Astrocyte (in vitro differentiated cells and primary cell): ENCODE measurements around the gene SLC35G6.

ENCODE experiments used
- EZH2 ChIP-seq: IDR thresholded peaks from 2 replicates; pipeline ENCODE4 v1.6.1; 2012; ENCODE audit warnings: mild to moderate bottlenecking, low read length, inconsistent platforms; ENCODE audit not compliant: insufficient read depth
- TF ChIP-seq, protein P1 (sequence below): IDR thresholded peaks from 2 replicates; pipeline ENCODE4 v1.5.1; 2011; ENCODE audit warnings: low read depth, mild to moderate bottlenecking, inconsistent platforms, low read length, moderate library complexity; ENCODE audit not compliant: insufficient read depth

DNA sequence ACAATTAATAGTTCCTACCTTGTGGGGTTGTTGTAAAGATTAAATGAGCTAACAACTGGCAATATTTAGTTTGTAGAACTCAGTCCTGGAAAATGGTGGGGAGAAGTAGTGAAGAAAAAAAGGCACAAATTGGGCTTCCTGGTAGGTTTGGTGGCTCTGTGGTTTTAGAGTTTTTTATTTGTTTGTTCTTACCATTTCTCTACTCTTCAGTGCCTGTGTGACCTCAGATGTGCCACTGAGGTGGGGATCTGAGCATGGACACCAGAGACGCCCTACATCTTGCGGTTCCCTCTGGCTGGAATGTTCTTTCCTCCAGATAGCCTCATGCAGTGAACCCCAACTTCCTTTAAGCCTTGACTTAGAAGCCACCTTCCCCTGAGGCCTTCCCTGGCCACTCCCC lies 9.5 kb upstream of the SLC35G6 start:
- TF ChIP-seq EZH2 = no peak
- TF ChIP-seq, protein P1, sequence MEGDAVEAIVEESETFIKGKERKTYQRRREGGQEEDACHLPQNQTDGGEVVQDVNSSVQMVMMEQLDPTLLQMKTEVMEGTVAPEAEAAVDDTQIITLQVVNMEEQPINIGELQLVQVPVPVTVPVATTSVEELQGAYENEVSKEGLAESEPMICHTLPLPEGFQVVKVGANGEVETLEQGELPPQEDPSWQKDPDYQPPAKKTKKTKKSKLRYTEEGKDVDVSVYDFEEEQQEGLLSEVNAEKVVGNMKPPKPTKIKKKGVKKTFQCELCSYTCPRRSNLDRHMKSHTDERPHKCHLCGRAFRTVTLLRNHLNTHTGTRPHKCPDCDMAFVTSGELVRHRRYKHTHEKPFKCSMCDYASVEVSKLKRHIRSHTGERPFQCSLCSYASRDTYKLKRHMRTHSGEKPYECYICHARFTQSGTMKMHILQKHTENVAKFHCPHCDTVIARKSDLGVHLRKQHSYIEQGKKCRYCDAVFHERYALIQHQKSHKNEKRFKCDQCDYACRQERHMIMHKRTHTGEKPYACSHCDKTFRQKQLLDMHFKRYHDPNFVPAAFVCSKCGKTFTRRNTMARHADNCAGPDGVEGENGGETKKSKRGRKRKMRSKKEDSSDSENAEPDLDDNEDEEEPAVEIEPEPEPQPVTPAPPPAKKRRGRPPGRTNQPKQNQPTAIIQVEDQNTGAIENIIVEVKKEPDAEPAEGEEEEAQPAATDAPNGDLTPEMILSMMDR = no peak
